ENCODE results near the gene NOPCHAP1.
A peak's percentile ranks its signal among the peaks of the same experiment; 100 is the strongest.

The NOPCHAP1 gene

DNA sequence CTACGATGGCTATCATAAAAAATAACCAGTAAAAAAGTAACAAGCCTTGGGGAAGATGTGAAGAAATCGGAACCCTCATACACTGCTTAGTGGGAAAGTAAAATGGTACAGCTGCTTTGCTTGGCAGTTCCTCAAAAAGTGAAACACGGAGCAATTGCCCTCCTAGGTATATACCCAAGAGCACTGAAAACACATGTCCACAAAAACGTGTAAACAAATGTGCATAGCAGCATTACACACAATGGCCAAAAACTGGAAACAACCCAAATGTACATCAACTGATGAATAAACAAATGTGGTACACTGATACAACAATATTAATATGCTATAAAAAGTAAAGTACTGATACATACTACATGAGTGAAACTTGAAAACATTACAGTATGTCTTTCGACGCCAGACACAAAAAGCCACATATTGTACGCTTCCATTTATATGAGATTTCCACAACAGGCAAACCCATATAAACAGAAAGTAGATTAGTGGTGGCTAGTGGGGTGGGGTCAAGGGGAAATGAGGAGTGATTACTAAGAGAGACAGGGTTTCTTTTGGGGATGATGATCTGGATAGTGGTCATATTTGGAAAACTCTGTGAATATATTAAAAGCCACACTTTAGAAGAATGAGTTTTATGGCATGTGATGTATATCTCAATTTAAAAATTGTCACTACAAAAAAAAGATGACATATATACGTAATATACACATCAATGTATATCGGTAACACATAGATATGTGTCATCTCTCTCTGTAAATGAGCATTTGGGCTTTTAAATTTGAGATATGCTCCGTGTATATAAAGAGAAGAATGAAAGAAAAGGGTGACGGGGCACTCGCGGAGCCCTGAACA lies 29.0 kb upstream of the NOPCHAP1 start:
- TF ChIP-seq, protein P1, sequence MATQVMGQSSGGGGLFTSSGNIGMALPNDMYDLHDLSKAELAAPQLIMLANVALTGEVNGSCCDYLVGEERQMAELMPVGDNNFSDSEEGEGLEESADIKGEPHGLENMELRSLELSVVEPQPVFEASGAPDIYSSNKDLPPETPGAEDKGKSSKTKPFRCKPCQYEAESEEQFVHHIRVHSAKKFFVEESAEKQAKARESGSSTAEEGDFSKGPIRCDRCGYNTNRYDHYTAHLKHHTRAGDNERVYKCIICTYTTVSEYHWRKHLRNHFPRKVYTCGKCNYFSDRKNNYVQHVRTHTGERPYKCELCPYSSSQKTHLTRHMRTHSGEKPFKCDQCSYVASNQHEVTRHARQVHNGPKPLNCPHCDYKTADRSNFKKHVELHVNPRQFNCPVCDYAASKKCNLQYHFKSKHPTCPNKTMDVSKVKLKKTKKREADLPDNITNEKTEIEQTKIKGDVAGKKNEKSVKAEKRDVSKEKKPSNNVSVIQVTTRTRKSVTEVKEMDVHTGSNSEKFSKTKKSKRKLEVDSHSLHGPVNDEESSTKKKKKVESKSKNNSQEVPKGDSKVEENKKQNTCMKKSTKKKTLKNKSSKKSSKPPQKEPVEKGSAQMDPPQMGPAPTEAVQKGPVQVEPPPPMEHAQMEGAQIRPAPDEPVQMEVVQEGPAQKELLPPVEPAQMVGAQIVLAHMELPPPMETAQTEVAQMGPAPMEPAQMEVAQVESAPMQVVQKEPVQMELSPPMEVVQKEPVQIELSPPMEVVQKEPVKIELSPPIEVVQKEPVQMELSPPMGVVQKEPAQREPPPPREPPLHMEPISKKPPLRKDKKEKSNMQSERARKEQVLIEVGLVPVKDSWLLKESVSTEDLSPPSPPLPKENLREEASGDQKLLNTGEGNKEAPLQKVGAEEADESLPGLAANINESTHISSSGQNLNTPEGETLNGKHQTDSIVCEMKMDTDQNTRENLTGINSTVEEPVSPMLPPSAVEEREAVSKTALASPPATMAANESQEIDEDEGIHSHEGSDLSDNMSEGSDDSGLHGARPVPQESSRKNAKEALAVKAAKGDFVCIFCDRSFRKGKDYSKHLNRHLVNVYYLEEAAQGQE (IDR thresholded peaks at IDR 0.05; ENCODE audit: low read depth), result no peak

DNA sequence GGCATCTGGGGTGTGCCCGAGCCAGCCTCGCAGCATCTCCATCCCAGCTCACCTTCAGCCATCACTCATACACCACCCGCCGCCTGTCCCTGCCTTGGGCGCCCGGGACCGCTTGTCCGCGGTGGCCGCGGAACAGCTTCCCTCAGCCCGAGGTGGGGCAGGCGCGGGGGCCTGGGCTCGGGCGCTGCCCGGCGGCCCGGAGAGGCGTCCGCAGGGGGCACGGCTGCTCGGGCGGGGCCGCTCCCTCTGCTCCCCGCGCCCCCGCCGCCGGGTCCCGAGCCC lies 28.5 kb upstream of the NOPCHAP1 start:
- TF ChIP-seq FOXM1 (IDR thresholded peaks at IDR 0.05; ENCODE audit: borderline replicate concordance, low read depth), result no peak
- TF ChIP-seq, protein P2, sequence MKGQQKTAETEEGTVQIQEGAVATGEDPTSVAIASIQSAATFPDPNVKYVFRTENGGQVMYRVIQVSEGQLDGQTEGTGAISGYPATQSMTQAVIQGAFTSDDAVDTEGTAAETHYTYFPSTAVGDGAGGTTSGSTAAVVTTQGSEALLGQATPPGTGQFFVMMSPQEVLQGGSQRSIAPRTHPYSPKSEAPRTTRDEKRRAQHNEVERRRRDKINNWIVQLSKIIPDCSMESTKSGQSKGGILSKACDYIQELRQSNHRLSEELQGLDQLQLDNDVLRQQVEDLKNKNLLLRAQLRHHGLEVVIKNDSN (IDR thresholded peaks at IDR 0.05), result no peak

DNA sequence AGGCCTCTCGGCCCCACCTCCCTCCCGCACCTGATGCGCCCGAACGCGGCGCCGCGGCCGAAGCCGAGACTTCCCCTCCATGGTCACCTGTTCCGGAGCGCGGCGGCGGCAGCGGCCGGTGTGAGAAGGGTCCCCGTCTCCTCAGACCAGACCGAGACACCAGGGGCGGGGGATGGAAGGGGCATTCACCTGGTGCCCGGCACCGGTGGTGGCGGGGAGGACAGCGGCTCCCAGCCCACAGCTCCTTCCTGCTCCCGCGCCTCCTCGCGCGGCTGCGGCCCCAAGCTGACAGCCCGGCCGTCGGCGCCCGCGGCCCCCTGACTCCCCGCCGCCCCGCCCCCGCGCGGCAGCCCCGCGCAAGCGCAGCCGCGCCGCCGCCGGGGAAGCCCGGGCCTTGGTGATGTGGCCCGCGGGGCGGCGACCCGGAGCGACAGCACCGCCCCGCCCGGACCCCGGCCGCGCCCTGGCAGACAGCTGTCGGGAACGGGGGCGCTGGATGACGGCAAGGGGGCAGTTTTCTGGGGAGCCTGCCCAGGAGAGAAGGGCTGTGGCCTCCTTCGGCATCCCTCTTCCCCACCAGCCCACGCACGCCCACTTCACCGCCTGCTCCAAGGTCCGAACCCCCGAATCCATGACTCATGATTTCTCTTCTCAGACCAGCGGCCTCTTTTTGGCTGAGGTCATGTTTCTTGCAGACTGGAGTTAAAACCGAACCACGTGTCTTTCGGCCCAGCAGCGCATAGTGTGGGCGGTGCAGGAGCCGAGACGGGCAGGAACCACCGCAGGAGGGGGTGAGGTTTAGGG lies 27.9 kb upstream of the NOPCHAP1 start, which contains the start of gene SLC41A2:
Gene SLC41A2 (minus strand): TSS at position 290 of the 804 bp plus-strand sequence. CDS start 29,763 bp downstream, outside the sequence.
- no peak for TF ChIP-seq YY1 (IDR thresholded peaks at IDR 0.05; ENCODE audit: low read depth)
- TF ChIP-seq TCF12 (IDR thresholded peaks at IDR 0.05; ENCODE audit: low read depth), result peak; percentile 29; the same call in 1 of the 2 replicates
- TF ChIP-seq, protein P3, sequence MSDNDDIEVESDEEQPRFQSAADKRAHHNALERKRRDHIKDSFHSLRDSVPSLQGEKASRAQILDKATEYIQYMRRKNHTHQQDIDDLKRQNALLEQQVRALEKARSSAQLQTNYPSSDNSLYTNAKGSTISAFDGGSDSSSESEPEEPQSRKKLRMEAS (IDR thresholded peaks at IDR 0.05), result peak; percentile 94
- no peak; the same call in none of the 2 replicates for TF ChIP-seq TEAD4 (IDR thresholded peaks at IDR 0.05)
- peak; percentile 95 for TF ChIP-seq EGR1 (IDR thresholded peaks at IDR 0.05)
- TF ChIP-seq TAF1 (IDR thresholded peaks at IDR 0.05; ENCODE audit: low read depth), result no peak; the same call in 1 of the 2 replicates
- TF ChIP-seq RAD21 (IDR thresholded peaks at IDR 0.05; ENCODE audit: low read depth), result no peak
- TF ChIP-seq, protein P2 (IDR thresholded peaks at IDR 0.05), result peak; percentile 83
- no peak for TF ChIP-seq NFIC (IDR thresholded peaks at IDR 0.05)

DNA sequence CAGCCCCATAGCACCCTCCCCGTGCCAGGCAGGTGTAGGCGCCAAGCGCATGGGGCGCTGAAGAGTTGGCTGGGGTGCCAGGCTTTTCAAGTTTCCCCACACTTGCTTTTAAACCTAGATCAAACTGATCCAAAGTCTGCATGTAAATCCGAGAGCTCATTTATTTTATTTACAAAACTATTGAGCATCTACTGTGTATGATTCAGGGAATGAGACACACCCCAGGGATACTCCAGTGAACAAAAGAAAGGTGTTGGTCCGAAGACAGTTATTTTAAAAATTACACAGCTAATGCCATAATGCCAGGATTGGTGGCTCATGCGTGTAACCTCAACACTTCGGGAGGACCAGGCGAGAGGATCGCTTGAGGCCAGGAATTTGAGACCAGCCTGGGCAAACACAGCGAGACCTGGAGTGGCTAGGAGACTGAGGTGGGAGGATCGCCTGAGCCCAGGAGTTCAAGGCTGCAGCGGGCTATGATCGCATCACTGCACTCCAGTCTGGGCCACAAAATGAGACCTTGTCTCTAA lies 27.2 kb upstream of the NOPCHAP1 start:
- TF ChIP-seq RAD21 (IDR thresholded peaks at IDR 0.05; ENCODE audit: low read depth) (peak; percentile 26; the same call in 1 of the 2 replicates), TCF12 (IDR thresholded peaks at IDR 0.05; ENCODE audit: low read depth) (0 out of 2 replicates have a peak, but pooled peaks have one; percentile 1), FOXM1 (IDR thresholded peaks at IDR 0.05; ENCODE audit: borderline replicate concordance, low read depth) (no peak), TEAD4 (IDR thresholded peaks at IDR 0.05) (peak; percentile 37; the same call in 1 of the 2 replicates), CEBPB (IDR thresholded peaks at IDR 0.05) (no peak), ZBTB7A (IDR thresholded peaks at IDR 0.05; ENCODE audit: low read depth) (no peak), TAF1 (IDR thresholded peaks at IDR 0.05; ENCODE audit: low read depth) (no peak), EGR1 (IDR thresholded peaks at IDR 0.05) (no peak)
- TF ChIP-seq, protein P1 (IDR thresholded peaks at IDR 0.05; ENCODE audit: low read depth), result no peak
- TF ChIP-seq, protein P3 (IDR thresholded peaks at IDR 0.05), result no peak

DNA sequence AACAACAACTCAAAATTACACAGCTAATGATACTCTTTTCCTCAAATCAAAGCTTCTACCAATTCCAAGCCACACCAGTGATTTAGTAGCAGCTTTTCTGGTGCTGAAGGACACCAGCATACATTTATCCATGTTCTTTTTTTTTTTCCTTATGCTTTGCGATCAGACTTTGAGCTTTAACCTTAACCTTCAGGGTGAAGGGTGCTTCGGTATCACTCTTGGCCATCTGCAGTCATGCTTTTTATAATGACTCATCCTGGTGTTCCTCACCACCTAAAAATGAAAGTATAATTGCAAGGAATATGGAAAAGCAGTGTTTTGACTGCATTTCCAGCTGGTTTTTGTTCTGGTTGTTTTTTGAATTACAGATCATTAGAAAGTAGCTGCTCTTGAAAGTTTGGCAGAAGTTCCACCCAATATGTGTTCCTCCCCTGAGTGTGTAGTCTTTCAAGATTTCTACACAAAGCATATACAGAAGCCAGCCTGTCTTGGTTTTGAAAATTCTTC lies 26.7 kb upstream of the NOPCHAP1 start:
- TF ChIP-seq FOXM1 (IDR thresholded peaks at IDR 0.05; ENCODE audit: borderline replicate concordance, low read depth), result no peak
- TF ChIP-seq EGR1 (IDR thresholded peaks at IDR 0.05), result no peak

DNA sequence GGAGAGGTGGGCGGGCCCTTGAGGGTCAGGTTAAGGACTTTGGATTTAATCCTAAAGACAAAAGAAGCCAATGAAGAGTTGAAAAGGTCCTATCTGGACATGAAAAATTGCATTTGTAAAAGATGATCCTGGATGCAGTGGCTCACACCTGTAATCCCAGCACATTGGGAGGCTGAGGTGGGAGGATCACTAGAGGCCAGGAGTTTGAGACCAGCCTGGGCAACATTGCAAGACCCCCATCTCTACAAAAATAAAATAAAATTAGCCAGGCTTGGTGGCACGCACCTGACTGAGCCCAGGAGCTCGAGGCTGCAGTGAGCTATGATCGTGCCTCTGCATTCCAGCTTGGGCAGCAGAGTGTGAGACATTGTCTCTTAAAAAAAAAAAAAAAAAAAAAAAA lies 25.7 kb upstream of the NOPCHAP1 start:
- TF ChIP-seq NFIC (IDR thresholded peaks at IDR 0.05) (no peak), CREB1 (IDR thresholded peaks at IDR 0.05; ENCODE audit: low read depth) (no peak), TEAD4 (IDR thresholded peaks at IDR 0.05) (no peak), EGR1 (IDR thresholded peaks at IDR 0.05) (no peak), FOXM1 (IDR thresholded peaks at IDR 0.05; ENCODE audit: borderline replicate concordance, low read depth) (no peak), CEBPB (IDR thresholded peaks at IDR 0.05) (no peak), EP300 (IDR thresholded peaks at IDR 0.05; ENCODE audit: borderline replicate concordance) (no peak), ZBTB7A (IDR thresholded peaks at IDR 0.05; ENCODE audit: low read depth) (no peak)
- TF ChIP-seq, protein P1 (IDR thresholded peaks at IDR 0.05; ENCODE audit: low read depth), result no peak
- TF ChIP-seq, protein P2 (IDR thresholded peaks at IDR 0.05), result no peak
